ENCODE measurements around the gene POMGNT2.

DNA sequence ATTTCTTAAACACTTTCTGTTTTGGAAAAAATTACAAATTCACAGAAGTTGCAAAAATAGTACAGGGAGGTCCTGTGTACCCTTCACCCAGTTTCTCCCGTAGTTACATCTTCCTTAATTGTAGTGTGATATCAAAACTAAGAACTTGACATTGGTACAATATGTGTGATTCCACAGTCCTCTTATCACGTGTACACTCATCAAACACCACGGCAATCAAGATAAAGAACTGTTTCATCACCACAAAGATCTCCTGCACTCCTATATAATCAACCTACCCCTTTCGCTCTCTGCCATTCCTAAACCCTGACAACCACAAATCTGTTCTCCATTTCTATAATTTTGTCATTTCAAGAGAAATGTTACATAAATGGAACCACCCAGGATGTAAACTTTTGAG lies 31.4 kb downstream of the POMGNT2 start:
- TF ChIP-seq ZNF155 (tag by site-specific recombination; IDR thresholded peaks at IDR 0.05): no peak
- TF ChIP-seq ZNF624 (tag by site-specific recombination; IDR thresholded peaks at IDR 0.05): no peak
- TF ChIP-seq, protein P1, sequence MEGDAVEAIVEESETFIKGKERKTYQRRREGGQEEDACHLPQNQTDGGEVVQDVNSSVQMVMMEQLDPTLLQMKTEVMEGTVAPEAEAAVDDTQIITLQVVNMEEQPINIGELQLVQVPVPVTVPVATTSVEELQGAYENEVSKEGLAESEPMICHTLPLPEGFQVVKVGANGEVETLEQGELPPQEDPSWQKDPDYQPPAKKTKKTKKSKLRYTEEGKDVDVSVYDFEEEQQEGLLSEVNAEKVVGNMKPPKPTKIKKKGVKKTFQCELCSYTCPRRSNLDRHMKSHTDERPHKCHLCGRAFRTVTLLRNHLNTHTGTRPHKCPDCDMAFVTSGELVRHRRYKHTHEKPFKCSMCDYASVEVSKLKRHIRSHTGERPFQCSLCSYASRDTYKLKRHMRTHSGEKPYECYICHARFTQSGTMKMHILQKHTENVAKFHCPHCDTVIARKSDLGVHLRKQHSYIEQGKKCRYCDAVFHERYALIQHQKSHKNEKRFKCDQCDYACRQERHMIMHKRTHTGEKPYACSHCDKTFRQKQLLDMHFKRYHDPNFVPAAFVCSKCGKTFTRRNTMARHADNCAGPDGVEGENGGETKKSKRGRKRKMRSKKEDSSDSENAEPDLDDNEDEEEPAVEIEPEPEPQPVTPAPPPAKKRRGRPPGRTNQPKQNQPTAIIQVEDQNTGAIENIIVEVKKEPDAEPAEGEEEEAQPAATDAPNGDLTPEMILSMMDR (tag by site-specific recombination; IDR thresholded peaks at IDR 0.05): no peak
- TF ChIP-seq KLF16 (tag by site-specific recombination; IDR thresholded peaks at IDR 0.05): no peak
- TF ChIP-seq SCRT2 (tag by site-specific recombination; IDR thresholded peaks at IDR 0.05): no peak
- no peak for TF ChIP-seq ZNF623 (tag by site-specific recombination; IDR thresholded peaks at IDR 0.05)
- TF ChIP-seq OSR2 (tag by site-specific recombination; IDR thresholded peaks at IDR 0.05): no peak
- TF ChIP-seq TRIM28 (IDR thresholded peaks at IDR 0.05; ENCODE audit: borderline replicate concordance, low read length): no peak
- no peak for TF ChIP-seq KLF1 (tag by site-specific recombination; IDR thresholded peaks at IDR 0.05)
- TF ChIP-seq, protein P2, sequence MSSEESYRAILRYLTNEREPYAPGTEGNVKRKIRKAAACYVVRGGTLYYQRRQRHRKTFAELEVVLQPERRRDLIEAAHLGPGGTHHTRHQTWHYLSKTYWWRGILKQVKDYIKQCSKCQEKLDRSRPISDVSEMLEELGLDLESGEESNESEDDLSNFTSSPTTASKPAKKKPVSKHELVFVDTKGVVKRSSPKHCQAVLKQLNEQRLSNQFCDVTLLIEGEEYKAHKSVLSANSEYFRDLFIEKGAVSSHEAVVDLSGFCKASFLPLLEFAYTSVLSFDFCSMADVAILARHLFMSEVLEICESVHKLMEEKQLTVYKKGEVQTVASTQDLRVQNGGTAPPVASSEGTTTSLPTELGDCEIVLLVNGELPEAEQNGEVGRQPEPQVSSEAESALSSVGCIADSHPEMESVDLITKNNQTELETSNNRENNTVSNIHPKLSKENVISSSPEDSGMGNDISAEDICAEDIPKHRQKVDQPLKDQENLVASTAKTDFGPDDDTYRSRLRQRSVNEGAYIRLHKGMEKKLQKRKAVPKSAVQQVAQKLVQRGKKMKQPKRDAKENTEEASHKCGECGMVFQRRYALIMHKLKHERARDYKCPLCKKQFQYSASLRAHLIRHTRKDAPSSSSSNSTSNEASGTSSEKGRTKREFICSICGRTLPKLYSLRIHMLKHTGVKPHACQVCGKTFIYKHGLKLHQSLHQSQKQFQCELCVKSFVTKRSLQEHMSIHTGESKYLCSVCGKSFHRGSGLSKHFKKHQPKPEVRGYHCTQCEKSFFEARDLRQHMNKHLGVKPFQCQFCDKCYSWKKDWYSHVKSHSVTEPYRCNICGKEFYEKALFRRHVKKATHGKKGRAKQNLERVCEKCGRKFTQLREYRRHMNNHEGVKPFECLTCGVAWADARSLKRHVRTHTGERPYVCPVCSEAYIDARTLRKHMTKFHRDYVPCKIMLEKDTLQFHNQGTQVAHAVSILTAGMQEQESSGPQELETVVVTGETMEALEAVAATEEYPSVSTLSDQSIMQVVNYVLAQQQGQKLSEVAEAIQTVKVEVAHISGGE (tag by site-specific recombination; conservative IDR thresholded peaks at IDR 0.05; ENCODE audit: low read depth): no peak
- TF ChIP-seq, protein P3, sequence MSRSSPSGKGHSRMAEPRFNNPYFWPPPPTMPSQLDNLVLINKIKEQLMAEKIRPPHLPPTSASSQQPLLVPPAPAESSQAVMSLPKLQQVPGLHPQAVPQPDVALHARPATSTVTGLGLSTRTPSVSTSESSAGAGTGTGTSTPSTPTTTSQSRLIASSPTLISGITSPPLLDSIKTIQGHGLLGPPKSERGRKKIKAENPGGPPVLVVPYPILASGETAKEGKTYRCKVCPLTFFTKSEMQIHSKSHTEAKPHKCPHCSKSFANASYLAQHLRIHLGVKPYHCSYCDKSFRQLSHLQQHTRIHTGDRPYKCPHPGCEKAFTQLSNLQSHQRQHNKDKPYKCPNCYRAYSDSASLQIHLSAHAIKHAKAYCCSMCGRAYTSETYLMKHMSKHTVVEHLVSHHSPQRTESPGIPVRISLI (tag by site-specific recombination; IDR thresholded peaks at IDR 0.05): no peak
- TF ChIP-seq, protein P4, sequence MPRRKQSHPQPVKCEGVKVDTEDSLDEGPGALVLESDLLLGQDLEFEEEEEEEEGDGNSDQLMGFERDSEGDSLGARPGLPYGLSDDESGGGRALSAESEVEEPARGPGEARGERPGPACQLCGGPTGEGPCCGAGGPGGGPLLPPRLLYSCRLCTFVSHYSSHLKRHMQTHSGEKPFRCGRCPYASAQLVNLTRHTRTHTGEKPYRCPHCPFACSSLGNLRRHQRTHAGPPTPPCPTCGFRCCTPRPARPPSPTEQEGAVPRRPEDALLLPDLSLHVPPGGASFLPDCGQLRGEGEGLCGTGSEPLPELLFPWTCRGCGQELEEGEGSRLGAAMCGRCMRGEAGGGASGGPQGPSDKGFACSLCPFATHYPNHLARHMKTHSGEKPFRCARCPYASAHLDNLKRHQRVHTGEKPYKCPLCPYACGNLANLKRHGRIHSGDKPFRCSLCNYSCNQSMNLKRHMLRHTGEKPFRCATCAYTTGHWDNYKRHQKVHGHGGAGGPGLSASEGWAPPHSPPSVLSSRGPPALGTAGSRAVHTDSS (tag by site-specific recombination; IDR thresholded peaks at IDR 0.05): no peak
- no peak for TF ChIP-seq ZEB2 (tag by site-specific recombination; IDR thresholded peaks at IDR 0.05)
- TF ChIP-seq ZFP37 (tag by site-specific recombination; IDR thresholded peaks at IDR 0.05): no peak
